NCI-H2107 treated with DMSO at 0.1 percent for 48 hours (cell line): ENCODE data around the gene SATB1.

Experiments
- DNase-seq: peaks from one replicate; lab custom pipeline; 2025; ENCODE audit not compliant: unreplicated experiment; lab: John Stamatoyannopoulos, UW

Gene SATB1

GRCh38 chr3:18432752-18433151, 7.6 kb upstream of the SATB1 start:
- DNase-seq, result no peak

- no peak for DNase-seq
Observed at GRCh38 chr3:18431266-18431665, 6.1 kb upstream of the SATB1 start.

GRCh38 chr3:18428991-18429745, 4.0 kb upstream of the SATB1 start:
- DNase-seq, result no peak

- DNase-seq, result no peak
Observed at GRCh38 chr3:18428036-18428435, 2.9 kb upstream of the SATB1 start.

GRCh38 chr3:18426597-18427193, 1.6 kb upstream of the SATB1 start:
- no peak for DNase-seq

GRCh38 chr3:18425641-18426257, 610 bp upstream of the SATB1 start:
- peak; percentile 79 for DNase-seq

GRCh38 chr3:18424213-18424728, 868 bp downstream of the SATB1 start:
- DNase-seq, result no peak

GRCh38 chr3:18423401-18424212, 1.5 kb downstream of the SATB1 start:
- DNase-seq, result no peak

GRCh38 chr3:18422972-18423371, 2.2 kb downstream of the SATB1 start:
- no peak for DNase-seq

- no peak for DNase-seq
Observed at GRCh38 chr3:18420555-18420954, 4.6 kb downstream of the SATB1 start.

- no peak for DNase-seq
Observed at GRCh38 chr3:18419232-18419631, 5.9 kb downstream of the SATB1 start.

GRCh38 chr3:18417904-18418572, 7.1 kb downstream of the SATB1 start:
- no peak for DNase-seq

GRCh38 chr3:18416332-18416731, 8.8 kb downstream of the SATB1 start:
- DNase-seq, result no peak

GRCh38 chr3:18415839-18416238, 9.3 kb downstream of the SATB1 start:
- no peak for DNase-seq

GRCh38 chr3:18415167-18415566, 10.0 kb downstream of the SATB1 start:
- DNase-seq, result no peak

GRCh38 chr3:18412684-18413083, 12.5 kb downstream of the SATB1 start:
- DNase-seq, result no peak

GRCh38 chr3:18411541-18411940, 13.6 kb downstream of the SATB1 start:
- DNase-seq, result no peak

GRCh38 chr3:18410205-18410604, 14.9 kb downstream of the SATB1 start:
- no peak for DNase-seq

GRCh38 chr3:18409266-18409665, 15.9 kb downstream of the SATB1 start:
- DNase-seq, result no peak

GRCh38 chr3:18405141-18405540, 20.0 kb downstream of the SATB1 start:
- no peak for DNase-seq

- DNase-seq, result no peak
Observed at GRCh38 chr3:18403061-18403460, 22.1 kb downstream of the SATB1 start.
